Measurements from ENCODE around the gene MCRIP1. TPM values are rescaled to one million over a fixed set of nuclear protein-coding genes. Genes with fewer than 3 reads are reported as not detected.

The MCRIP1 gene
- total and polyA plus RNA-seq, 9 of the 15 experiments (the other 6 are each of a cell fraction or from before 2014, with no cell fraction given): 0.39 to 35.8 (median 9.7) TPM

- no peaks in the 10 kb centered on the region for H3K9me1 ChIP-seq (ENCODE audit: control insufficient read depth, insufficient read depth, low read length)
- H3K27ac ChIP-seq (ENCODE audit: extremely low read depth, low read depth, low read length): peak overlapping the region; percentile 76
- intact Hi-C loops (cut with micrococcal nuclease): no loop called here
- H2AFZ ChIP-seq (ENCODE audit: low read depth, low read length): peak overlapping the region; percentile 64
- ATAC-seq: peak; percentile 5
- POLR2A ChIA-PET: interaction anchor here (0.6 to 3.6 kb wide), 3 partner anchors 10 to 129 kb away, joined by 3 to 25 read pairs (median 4); partner anchors contain the start of gene MRPL12
- H3K9ac ChIP-seq (ENCODE audit: insufficient read depth in 1 of 2, low read depth in 2 of 2, low read length in 2 of 2): peak overlapping the region; percentile 75 to 96
- no peaks in the 10 kb centered on the region for H3K9me3 ChIP-seq (replicated peaks; ENCODE audit: control insufficient read depth, insufficient read depth, low read depth, low read length)
- TSS peak; percentile 74 for BruUV-seq (replicated peaks)
- DNase-seq (ENCODE audit: extremely low read depth in 1 of 4, low spot score in 3 of 4): peak in 1 of 4 experiments; percentile 54
- CTCF ChIA-PET (ENCODE audit: low intra/inter-chr PET ratio): no interaction called here
- no peak for FAIRE-seq
- H4K20me1 ChIP-seq (replicated peaks; ENCODE audit: control insufficient read depth, insufficient read depth, low read length): no peaks in the 10 kb centered on the region
- H3K36me3 ChIP-seq (ENCODE audit: control insufficient read depth, insufficient read depth, low read length): no peaks in the 10 kb centered on the region
- H3K4me1 ChIP-seq (replicated peaks in 1 of 2; ENCODE audit: control insufficient read depth in 2 of 2, insufficient read depth in 2 of 2, low read length in 2 of 2): peaks cover 25 to 65% of the 10 kb centered on the region in 2 experiments
- in situ Hi-C loops (cut with MboI): no loop called here
- 30% methylated on average over 18 of the region's 18 CpGs for WGBS (ENCODE audit: insufficient coverage, low coverage, missing lambda C conversion rate)
- peak overlapping the region; percentile 89 for H3K4me2 ChIP-seq (ENCODE audit: insufficient read depth, low read length)
- H3K79me2 ChIP-seq (ENCODE audit: control insufficient read depth, insufficient read depth, low read length): peaks cover 28% of the 10 kb centered on the region; the same call in 2 of the 3 replicates
- no peaks in the 10 kb centered on the region for H3K27me3 ChIP-seq (ENCODE audit: control insufficient read depth in 2 of 2, insufficient read depth in 2 of 2, low read length in 2 of 2)
- peak overlapping the region; percentile 52 for H3K4me3 ChIP-seq
- TF ChIP-seq OTX1 (CRISPR knock-in tag; IDR thresholded peaks at IDR 0.05): peak; percentile 85
- no peak for TF ChIP-seq ATF1 (CRISPR knock-in tag; IDR thresholded peaks at IDR 0.05)
- TF ChIP-seq ATF1 (tag; IDR thresholded peaks at IDR 0.05): peak; percentile 45
- no peak for TF ChIP-seq SMAD4 (CRISPR knock-in tag; conservative IDR thresholded peaks at IDR 0.05)
- TF ChIP-seq ATF3 (IDR thresholded peaks at IDR 0.05): peak; percentile 72
- no peak for TF ChIP-seq ATF3 (CRISPR knock-in tag; conservative IDR thresholded peaks at IDR 0.05)
- 0 out of 2 replicates have a peak, but pooled peaks have one; percentile 69 for TF ChIP-seq ZNF584 (CRISPR knock-in tag; IDR thresholded peaks at IDR 0.05; ENCODE audit: low read depth)
- TF ChIP-seq ZNF436 (CRISPR knock-in tag; IDR thresholded peaks at IDR 0.05): no peak
- no peak for TF ChIP-seq CBX3 (IDR thresholded peaks at IDR 0.05; ENCODE audit: borderline replicate concordance in 1 of 2, low read length in 2 of 2)
- no peak for TF ChIP-seq FOXJ3 (CRISPR knock-in tag; IDR thresholded peaks at IDR 0.05)
- TF ChIP-seq MYNN (IDR thresholded peaks at IDR 0.05): no peak
- TF ChIP-seq MYNN (CRISPR knock-in tag; IDR thresholded peaks at IDR 0.05): no peak
- no peak for TF ChIP-seq ZNF561 (CRISPR knock-in tag; conservative IDR thresholded peaks at IDR 0.05)
- TF ChIP-seq MYC (IDR thresholded peaks at IDR 0.05; ENCODE audit: low read depth, low read length): peak; percentile 80
- TF ChIP-seq MYC (CRISPR knock-in tag; IDR thresholded peaks at IDR 0.05; ENCODE audit: borderline replicate concordance, low read depth): no peak
- peak; percentile 61; the same call in 1 of the 2 replicates for TF ChIP-seq ZNF589 (CRISPR knock-in tag; IDR thresholded peaks at IDR 0.05; ENCODE audit: low read depth)
- TF ChIP-seq CREM (IDR thresholded peaks at IDR 0.05; ENCODE audit: low read depth): peak; percentile 45; the same call in 1 of the 2 replicates
- TF ChIP-seq ZNF592 (IDR thresholded peaks at IDR 0.05): peak; percentile 87
- 0 out of 2 replicates have a peak, but pooled peaks have one; percentile 37 for TF ChIP-seq PHB2 (IDR thresholded peaks at IDR 0.05; ENCODE audit: low read depth)
Measured at GRCh38 chr17:81831957-81832607, 1.0 kb downstream of the MCRIP1 start.

Data from K562 (cell line).